ENCODE results near the gene PRKCE. TPM values are rescaled to one million over a fixed set of nuclear protein-coding genes. Genes with fewer than 3 reads are reported as not detected.

The PRKCE gene
- total and polyA plus RNA-seq, 2 donors (not counting 1 experiment from before 2014, with no cell fraction given): 23.6 to 271 TPM

- intact Hi-C loops (cut with micrococcal nuclease): no loop called here
- Histone ChIP-seq H3K4me3 (ENCODE audit: control extremely low read depth in 1 of 5, extremely low read depth in 1 of 5, insufficient read depth in 1 of 5, low read depth in 2 of 5, low read length in 4 of 5) (no peak overlapping the region), H3K4me2 (replicated peaks; ENCODE audit: low read depth, low read length, poor library complexity, severe bottlenecking) (no peak overlapping the region), H3K79me2 (ENCODE audit: control insufficient read depth, insufficient read depth, low read length) (no peaks in the 10 kb centered on the region), H3K9me3 (ENCODE audit: control extremely low read depth in 1 of 3, control insufficient read depth in 2 of 3, insufficient read depth in 1 of 3, low read length in 2 of 3) (no peaks in the 10 kb centered on the region), H3K27ac (ENCODE audit: low read length in 2 of 2) (no peak overlapping the region), H3K36me3 (replicated peaks in 1 of 2; ENCODE audit: control extremely low read depth in 1 of 2, control insufficient read depth in 1 of 2, extremely low read depth in 1 of 2, insufficient read depth in 2 of 2, low read length in 1 of 2) (peaks cover 2 to 59% of the 10 kb centered on the region in 2 experiments), H2AFZ (ENCODE audit: insufficient read depth, low read depth, low read length, poor library complexity, severe bottlenecking) (no peak overlapping the region), H3K9ac (ENCODE audit: low read length) (no peak overlapping the region), H3K4me1 (ENCODE audit: control insufficient read depth in 2 of 2, insufficient read depth in 2 of 2, low read length in 2 of 2) (peaks cover 11 to 16% of the 10 kb centered on the region in 2 donors), H4K20me1 (ENCODE audit: control insufficient read depth, insufficient read depth, low read length, poor library complexity, severe bottlenecking) (no peaks in the 10 kb centered on the region), H3K27me3 (replicated peaks in 1 of 4; ENCODE audit: control extremely low read depth in 1 of 4, control insufficient read depth in 3 of 4, insufficient read depth in 4 of 4, low read length in 3 of 4) (no peaks in the 10 kb centered on the region)
- Mint-ChIP-seq H3K4me1 (peaks cover 28% of the 10 kb centered on the region), H3K4me3 (no peak overlapping the region), H3K27ac (no peak overlapping the region), H3K27me3 (no peaks in the 10 kb centered on the region), H3K9me3 (ENCODE audit: insufficient read depth) (no peaks in the 10 kb centered on the region)
- ATAC-seq (ENCODE audit: low read depth) (no peak), DNase-seq (no peak)
- CTCF ChIA-PET: interaction anchor here (0.7 kb wide), 1 partner anchor 8 kb away, joined by 4 read pairs; no protein-coding TSS in a partner anchor
- TF ChIP-seq EZH2 (IDR thresholded peaks at IDR 0.05; ENCODE audit: borderline replicate concordance, insufficient read depth, low read depth, low read length, poor library complexity, severe bottlenecking) (no peak), CTCF (IDR thresholded peaks at IDR 0.05) (no peak)
- POLR2A ChIA-PET: no interaction called here
- 100% methylated on average over 4 of the region's 7 CpGs for WGBS (ENCODE audit: insufficient coverage)
Observed at GRCh38 chr2:45984366-45984765, 332.9 kb downstream of the PRKCE start.

DNA sequence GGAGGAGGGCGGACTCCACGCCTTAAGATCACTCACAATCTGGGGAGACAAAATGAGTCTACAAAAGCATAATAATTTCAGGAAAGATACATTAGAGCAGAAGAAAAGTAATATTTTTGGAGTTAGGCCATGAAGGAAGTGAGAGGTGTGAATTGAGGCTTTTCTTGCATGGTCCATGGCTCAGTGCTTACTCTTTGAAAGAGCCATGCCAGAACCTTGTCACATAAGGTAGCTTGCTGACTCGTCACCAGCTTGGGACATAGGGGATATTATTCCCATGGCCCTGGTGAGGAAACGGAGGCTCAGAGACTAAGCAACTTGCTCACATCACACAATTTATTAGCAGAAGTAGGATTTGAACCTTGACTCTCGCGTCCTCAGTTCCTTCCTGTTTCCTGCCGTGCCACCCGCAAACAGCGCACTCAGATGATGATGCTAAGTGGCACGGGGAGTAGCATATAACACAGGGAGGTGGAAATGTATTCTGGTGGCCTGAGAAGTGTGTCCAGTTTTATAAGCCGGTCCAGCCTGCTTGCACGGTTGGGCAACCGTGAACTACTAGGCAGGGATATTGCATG lies 333.5 kb downstream of the PRKCE start:
- intact Hi-C loops (cut with micrococcal nuclease): no loop called here
- POLR2A ChIA-PET: no interaction called here
- no peak overlapping the region for H3K9ac ChIP-seq (ENCODE audit: low read length)
- DNase-seq (peak; percentile 15), ATAC-seq (ENCODE audit: low read depth) (no peak)
- no peak overlapping the region for H3K4me3 ChIP-seq (ENCODE audit: control extremely low read depth in 1 of 5, extremely low read depth in 1 of 5, insufficient read depth in 1 of 5, low read depth in 2 of 5, low read length in 4 of 5)
- H2AFZ ChIP-seq (ENCODE audit: insufficient read depth, low read depth, low read length, poor library complexity, severe bottlenecking): no peak overlapping the region
- no peaks in the 10 kb centered on the region for H3K9me3 Mint-ChIP-seq (ENCODE audit: insufficient read depth)
- H3K4me1 ChIP-seq (ENCODE audit: control insufficient read depth in 2 of 2, insufficient read depth in 2 of 2, low read length in 2 of 2): peaks cover 11 to 16% of the 10 kb centered on the region in 2 donors
- H3K4me2 ChIP-seq (replicated peaks; ENCODE audit: low read depth, low read length, poor library complexity, severe bottlenecking): no peak overlapping the region
- TF ChIP-seq CTCF (IDR thresholded peaks at IDR 0.05) (no peak), EZH2 (IDR thresholded peaks at IDR 0.05; ENCODE audit: borderline replicate concordance, insufficient read depth, low read depth, low read length, poor library complexity, severe bottlenecking) (no peak)
- H3K36me3 ChIP-seq (replicated peaks in 1 of 2; ENCODE audit: control extremely low read depth in 1 of 2, control insufficient read depth in 1 of 2, extremely low read depth in 1 of 2, insufficient read depth in 2 of 2, low read length in 1 of 2): peaks cover 2 to 54% of the 10 kb centered on the region in 2 experiments
- CTCF ChIA-PET: interaction anchor here (0.7 kb wide), 1 partner anchor 8 kb away, joined by 4 read pairs; no protein-coding TSS in a partner anchor
- no peaks in the 10 kb centered on the region for H3K27me3 Mint-ChIP-seq
- H3K27ac Mint-ChIP-seq: no peak overlapping the region
- no peaks in the 10 kb centered on the region for H3K27me3 ChIP-seq (replicated peaks in 1 of 4; ENCODE audit: control extremely low read depth in 1 of 4, control insufficient read depth in 3 of 4, insufficient read depth in 4 of 4, low read length in 3 of 4)
- peaks cover 28% of the 10 kb centered on the region for H3K4me1 Mint-ChIP-seq
- H3K4me3 Mint-ChIP-seq: no peak overlapping the region
- no peaks in the 10 kb centered on the region for H4K20me1 ChIP-seq (ENCODE audit: control insufficient read depth, insufficient read depth, low read length, poor library complexity, severe bottlenecking)
- H3K79me2 ChIP-seq (ENCODE audit: control insufficient read depth, insufficient read depth, low read length): no peaks in the 10 kb centered on the region
- H3K27ac ChIP-seq (ENCODE audit: low read length in 2 of 2): no peak overlapping the region
- WGBS (ENCODE audit: insufficient coverage): 41% methylated on average over 4 of the region's 13 CpGs
- no peaks in the 10 kb centered on the region for H3K9me3 ChIP-seq (ENCODE audit: control extremely low read depth in 1 of 3, control insufficient read depth in 2 of 3, insufficient read depth in 1 of 3, low read length in 2 of 3)
